ENCODE measurements around the gene CD7.

GRCh38 chr17:82270651-82271050 lies 46.8 kb downstream of the CD7 start:
- TF ChIP-seq CTCF (IDR thresholded peaks at IDR 0.05; ENCODE audit: low read length) (no peak), EZH2 (IDR thresholded peaks at IDR 0.05; ENCODE audit: borderline replicate concordance, low read length) (no peak)

Measured in OCI-LY1 (cell line).